Tibial artery (tissue), 4 donors: Measurements from ENCODE around the gene PDE11A.

Source experiments
- DNase-seq, 2 donors: peaks; one replicate each; pipeline ENCODE4 v3.0.0-alpha.2; 2019
- H3K27ac ChIP-seq, 2 donors: fragments of 200-600 bp; sonication (generic) in 1 of 2; 1 replicate in 1 of 2; 2 replicates in 1 of 2; pipeline ENCODE4 v1.5.1; 2018 to 2019; ENCODE audit warnings: mild to moderate bottlenecking in 1 of 2
- H3K27me3 ChIP-seq, 2 donors: fragments of 200-600 bp; sonication (generic) in 1 of 2; one replicate each; pipeline versions ENCODE4 v1.5.1 to v1.6.0; 2016 to 2019
- H3K36me3 ChIP-seq, 3 donors: fragments of 200-600 bp; sonication (generic) in 2 of 3; one replicate each; pipeline ENCODE4 v1.5.1; 2016 to 2019; ENCODE audit warnings: mild to moderate bottlenecking in 2 of 3
- H3K4me1 ChIP-seq, 4 donors: fragments of 200-600 bp; sonication (generic) in 2 of 4; 1 replicate in 3 of 4; 2 replicates in 1 of 4; pipeline ENCODE4 v1.5.1; 2016 to 2019
- H3K4me3 ChIP-seq, 2 donors: fragments of 200-600 bp; sonication (generic) in 1 of 2; 1 replicate in 1 of 2; 2 replicates in 1 of 2; pipeline ENCODE4 v1.5.1; 2018 to 2019; ENCODE audit warnings: mild to moderate bottlenecking in 2 of 2
- H3K9me3 ChIP-seq, 3 donors: fragments of 200-600 bp; sonication (generic) in 1 of 3; one replicate each; pipeline ENCODE4 v1.5.1; 2016 to 2019
- CTCF ChIP-seq, 2 experiments: fragments of 200-600 bp in 1 of 2; fragments of 450-650 bp in 1 of 2; IDR thresholded peaks; one replicate each; pipeline ENCODE4 v1.5.1; 2017 to 2019; ENCODE audit warnings: antibody characterized with exemption in 2 of 2, mild to moderate bottlenecking in 1 of 2, moderate library complexity in 1 of 2
- intact Hi-C: fragments of 100-400 bp; cut with DNase I; formaldehyde crosslinking; loops from one replicate; pipeline ENCODE4 v1.15.0; 2023; ENCODE audit warnings: low total_unique reads

Gene PDE11A

GRCh38 chr2:177592945-177593344 is 479.6 kb downstream of the PDE11A start:
- Histone ChIP-seq H3K9me3 (no peaks in the 10 kb centered on the region), H3K4me3 (no peak overlapping the region), H3K4me1 (peaks cover 0 to 6% (median 2%) of the 10 kb centered on the region in 4 donors), H3K27me3 (peaks cover 0 to 2% of the 10 kb centered on the region in 2 donors), H3K27ac (no peak overlapping the region), H3K36me3 (no peaks in the 10 kb centered on the region)
- no peak for DNase-seq
- no peak for TF ChIP-seq CTCF (IDR thresholded peaks at IDR 0.05)
- intact Hi-C loops, result no loop called here

- no peaks in the 10 kb centered on the region for H3K36me3 ChIP-seq
- peaks cover 0 to 2% of the 10 kb centered on the region in 2 donors for H3K27me3 ChIP-seq
- no peak for TF ChIP-seq CTCF (IDR thresholded peaks at IDR 0.05)
- no peak overlapping the region for H3K27ac ChIP-seq
- intact Hi-C loops, result no loop called here
- no peak overlapping the region for H3K4me3 ChIP-seq
- no peak for DNase-seq
- H3K9me3 ChIP-seq, result no peaks in the 10 kb centered on the region
- peaks cover 0 to under 1% (median 0%) of the 10 kb centered on the region in 4 donors for H3K4me1 ChIP-seq
Measured at GRCh38 chr2:177592397-177592796, 480.2 kb downstream of the PDE11A start.

- intact Hi-C loops, result no loop called here
- no peak for DNase-seq
- Histone ChIP-seq H3K4me3 (no peak overlapping the region), H3K27ac (no peak overlapping the region), H3K27me3 (peaks cover 0 to 2% of the 10 kb centered on the region in 2 donors), H3K9me3 (no peaks in the 10 kb centered on the region), H3K4me1 (no peaks in the 10 kb centered on the region), H3K36me3 (no peaks in the 10 kb centered on the region)
- no peak for TF ChIP-seq CTCF (IDR thresholded peaks at IDR 0.05)
Measured at GRCh38 chr2:177589186-177589585, 483.4 kb downstream of the PDE11A start.

- H3K4me1 ChIP-seq, result no peaks in the 10 kb centered on the region
- TF ChIP-seq CTCF (IDR thresholded peaks at IDR 0.05), result no peak
- H3K9me3 ChIP-seq, result no peaks in the 10 kb centered on the region
- DNase-seq, result no peak
- H3K4me3 ChIP-seq, result no peak overlapping the region
- intact Hi-C loops, result no loop called here
- no peak overlapping the region for H3K27ac ChIP-seq
- peaks cover 0 to 2% of the 10 kb centered on the region in 2 donors for H3K27me3 ChIP-seq
- H3K36me3 ChIP-seq, result no peaks in the 10 kb centered on the region
Measured at GRCh38 chr2:177588671-177589070, 483.9 kb downstream of the PDE11A start.

- Histone ChIP-seq H3K4me3 (no peak overlapping the region), H3K36me3 (no peaks in the 10 kb centered on the region), H3K9me3 (no peaks in the 10 kb centered on the region), H3K27me3 (peaks cover 0 to 2% of the 10 kb centered on the region in 2 donors), H3K4me1 (no peaks in the 10 kb centered on the region), H3K27ac (no peak overlapping the region)
- intact Hi-C loops, result no loop called here
- DNase-seq, result no peak
- TF ChIP-seq CTCF (IDR thresholded peaks at IDR 0.05), result no peak
Measured at GRCh38 chr2:177587371-177587770, 485.2 kb downstream of the PDE11A start.

- no peak for TF ChIP-seq CTCF (IDR thresholded peaks at IDR 0.05)
- H3K36me3 ChIP-seq, result no peaks in the 10 kb centered on the region
- H3K27ac ChIP-seq, result no peak overlapping the region
- intact Hi-C loops, result no loop called here
- H3K4me1 ChIP-seq, result no peaks in the 10 kb centered on the region
- H3K9me3 ChIP-seq, result no peaks in the 10 kb centered on the region
- H3K27me3 ChIP-seq, result no peaks in the 10 kb centered on the region
- DNase-seq, result no peak
- no peak overlapping the region for H3K4me3 ChIP-seq
Measured at GRCh38 chr2:177586154-177586553, 486.4 kb downstream of the PDE11A start.
